GM10248 (cell line): Measurements from ENCODE around the gene PLXNC1.

ENCODE experiments used
- CTCF ChIA-PET: fragments of 300-600 bp; sonication (Branson Sonifier 250); formaldehyde crosslinking; extraction: SDS; loops from one replicate; lab custom pipeline; 2021; ENCODE audit warnings: antibody characterized with exemption; lab: Yijun Ruan, JAX
- POLR2A ChIA-PET: fragments of 350-650 bp; sonication (Branson Sonifier 250); formaldehyde crosslinking; extraction: SDS; loops from one replicate; lab custom pipeline; 2020; ENCODE audit warnings: antibody characterized with exemption; lab: Yijun Ruan, JAX
- DNase-seq: peaks from one replicate; pipeline ENCODE4 v3.0.0; 2012; ENCODE audit errors: extremely low spot score
- TF ChIP-seq, protein P1 (sequence below): IDR thresholded peaks from 2 replicates; pipeline ENCODE4 v1.5.1; 2012; ENCODE audit warnings: mild to moderate bottlenecking, low read depth; ENCODE audit errors: extremely low read depth, missing control alignments, control extremely low read depth

PLXNC1 gene

DNA sequence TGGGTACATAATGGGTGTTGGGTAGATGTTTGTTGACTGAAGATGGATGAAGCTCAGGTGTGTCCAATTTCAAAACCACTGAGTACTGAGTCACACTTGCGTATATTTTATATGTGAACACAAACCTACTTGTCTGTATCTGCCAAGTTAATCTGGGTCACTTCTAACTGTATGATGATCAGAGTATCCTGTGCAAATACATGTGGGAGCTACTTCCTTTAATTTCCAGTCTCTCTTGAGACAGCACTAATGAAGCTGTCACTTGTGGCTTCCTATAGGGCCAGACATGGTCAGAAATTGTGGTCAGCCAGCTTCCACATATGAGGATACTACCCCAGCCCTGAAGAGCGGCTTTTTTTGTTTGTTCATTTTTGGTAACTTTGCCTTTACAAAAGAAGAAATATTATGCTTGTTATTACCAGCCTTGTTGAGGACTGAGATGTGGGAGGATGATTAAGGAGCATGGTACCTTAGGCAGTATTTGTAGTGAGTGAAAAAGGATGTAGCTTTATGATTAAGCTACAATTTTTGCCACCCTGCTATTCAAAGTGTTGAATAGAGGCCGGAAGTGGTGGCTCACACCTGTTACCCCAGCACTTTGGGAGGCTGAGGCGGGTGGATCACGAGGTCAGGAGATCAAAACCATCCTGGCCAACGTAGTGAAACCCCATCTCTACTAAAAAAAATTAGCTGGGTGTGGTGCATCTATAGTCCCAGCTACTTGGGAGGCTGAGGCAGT, 32.4 kb downstream of the PLXNC1 start:
- ChIA-PET POLR2A (no interaction called here), CTCF (interaction anchor here (1.4 to 4.6 kb wide), 3 partner anchors 8 to 695 kb away, joined by 3 to 18 read pairs (median 3); no protein-coding TSS in a partner anchor)
- no peak for DNase-seq
- TF ChIP-seq, protein P1, sequence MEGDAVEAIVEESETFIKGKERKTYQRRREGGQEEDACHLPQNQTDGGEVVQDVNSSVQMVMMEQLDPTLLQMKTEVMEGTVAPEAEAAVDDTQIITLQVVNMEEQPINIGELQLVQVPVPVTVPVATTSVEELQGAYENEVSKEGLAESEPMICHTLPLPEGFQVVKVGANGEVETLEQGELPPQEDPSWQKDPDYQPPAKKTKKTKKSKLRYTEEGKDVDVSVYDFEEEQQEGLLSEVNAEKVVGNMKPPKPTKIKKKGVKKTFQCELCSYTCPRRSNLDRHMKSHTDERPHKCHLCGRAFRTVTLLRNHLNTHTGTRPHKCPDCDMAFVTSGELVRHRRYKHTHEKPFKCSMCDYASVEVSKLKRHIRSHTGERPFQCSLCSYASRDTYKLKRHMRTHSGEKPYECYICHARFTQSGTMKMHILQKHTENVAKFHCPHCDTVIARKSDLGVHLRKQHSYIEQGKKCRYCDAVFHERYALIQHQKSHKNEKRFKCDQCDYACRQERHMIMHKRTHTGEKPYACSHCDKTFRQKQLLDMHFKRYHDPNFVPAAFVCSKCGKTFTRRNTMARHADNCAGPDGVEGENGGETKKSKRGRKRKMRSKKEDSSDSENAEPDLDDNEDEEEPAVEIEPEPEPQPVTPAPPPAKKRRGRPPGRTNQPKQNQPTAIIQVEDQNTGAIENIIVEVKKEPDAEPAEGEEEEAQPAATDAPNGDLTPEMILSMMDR, result no peak

DNA sequence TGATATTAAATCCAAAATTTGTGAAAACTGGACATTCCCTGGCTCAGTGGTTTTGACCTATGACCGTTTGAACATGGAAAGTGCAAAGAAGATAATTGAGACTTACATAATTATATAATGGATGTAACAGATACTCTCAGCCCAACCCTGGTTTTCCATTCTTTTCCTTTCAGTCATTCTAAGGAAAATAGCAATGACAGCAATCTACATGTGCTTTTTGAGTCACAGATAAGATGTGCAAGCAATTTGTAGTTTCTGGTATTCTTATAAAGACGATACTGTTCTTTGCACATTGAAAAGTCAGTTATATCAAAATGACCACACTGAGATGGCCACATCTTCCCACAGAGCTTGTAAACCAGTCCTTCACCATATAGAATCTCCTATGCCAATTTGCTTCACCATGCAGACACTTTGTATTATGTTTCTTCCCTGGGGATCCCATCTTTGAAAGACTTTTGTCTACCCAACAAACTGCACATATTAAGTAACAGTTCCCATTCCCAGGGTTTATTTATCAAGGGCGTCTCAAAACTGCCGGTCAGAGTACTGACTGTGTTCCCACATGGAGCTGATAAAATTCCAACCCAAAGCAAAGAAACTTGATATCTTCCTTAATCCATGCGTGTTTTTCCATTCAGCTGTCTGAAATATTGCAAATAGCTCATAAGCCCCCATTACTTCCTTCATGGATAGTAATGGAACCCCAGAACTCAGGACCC, 34.8 kb downstream of the PLXNC1 start:
- ChIA-PET CTCF (interaction anchor here (0.7 to 2.3 kb wide), 6 partner anchors 10 to 50 kb away, joined by 3 to 5 read pairs (median 4); no protein-coding TSS in a partner anchor), POLR2A (no interaction called here)
- no peak for DNase-seq
- TF ChIP-seq, protein P1, result no peak

DNA sequence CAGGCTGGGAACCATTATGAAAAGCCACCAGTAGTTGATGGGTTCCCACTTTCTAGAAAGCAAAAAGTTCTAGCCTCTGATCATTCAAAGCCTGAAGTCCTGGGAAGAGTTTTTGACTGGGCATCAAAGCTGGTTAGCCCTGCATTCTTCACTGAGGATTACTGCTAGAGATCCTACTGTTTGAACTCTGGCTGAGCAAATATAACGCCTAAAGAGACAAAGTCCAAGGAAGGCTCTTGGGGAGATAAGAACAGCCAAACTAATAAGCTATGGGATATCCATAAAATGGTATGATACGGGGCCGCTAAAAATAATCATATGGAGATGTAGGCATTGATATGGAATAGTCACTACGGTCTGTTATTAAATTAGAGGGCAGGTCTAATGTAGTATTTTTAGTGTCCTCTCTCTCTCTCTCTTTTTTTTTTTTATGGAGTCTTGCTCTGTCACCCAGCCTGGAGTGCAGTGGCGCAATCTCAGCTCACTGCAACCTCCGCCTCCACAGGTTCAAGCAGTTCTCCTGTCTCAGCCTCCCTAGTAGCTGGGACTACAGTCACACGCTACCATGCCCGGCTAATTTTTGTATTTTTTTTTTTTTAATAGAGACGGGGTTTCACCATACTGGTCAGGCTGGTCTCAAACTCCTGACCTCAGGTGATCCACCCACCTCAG, 35.5 kb downstream of the PLXNC1 start:
- CTCF ChIA-PET, result interaction anchor here (0.7 to 2.3 kb wide), 6 partner anchors 9 to 49 kb away, joined by 3 to 5 read pairs (median 4); no protein-coding TSS in a partner anchor
- POLR2A ChIA-PET, result no interaction called here
- no peak for DNase-seq
- TF ChIP-seq, protein P1, result no peak

DNA sequence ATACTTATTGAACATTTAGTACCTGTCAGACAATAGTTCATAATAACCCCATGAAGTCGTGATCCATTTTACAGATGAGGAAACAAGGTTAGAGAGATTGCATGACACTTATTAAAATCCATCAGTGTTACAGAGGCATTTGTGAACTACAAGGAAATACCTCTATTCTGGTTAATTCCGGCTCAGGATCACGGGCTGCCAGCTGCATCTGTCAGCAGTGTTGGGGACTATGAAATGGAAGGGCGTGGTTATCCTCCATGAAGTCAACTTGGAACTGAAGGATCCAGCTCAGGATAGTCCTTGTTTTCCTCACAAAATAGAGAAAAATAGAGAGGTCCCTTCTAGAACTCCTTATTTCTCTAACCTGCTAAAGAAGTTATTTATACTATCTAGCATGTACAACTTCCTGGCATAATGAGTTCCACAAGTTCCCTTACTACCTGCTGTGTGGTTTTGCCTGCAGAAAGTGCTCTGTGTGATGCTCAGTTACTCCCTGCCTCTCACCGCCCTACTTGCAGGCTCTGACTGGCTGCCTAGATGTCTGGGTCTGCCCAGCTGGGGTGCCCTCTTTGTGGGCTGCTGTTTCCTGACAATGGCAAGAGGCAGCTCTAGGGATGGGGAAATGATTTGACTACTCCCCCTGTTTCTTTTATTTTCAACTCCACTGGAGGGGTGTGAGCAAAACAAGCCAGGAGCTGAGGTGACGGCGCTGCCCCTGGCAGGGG, 36.8 kb downstream of the PLXNC1 start:
- TF ChIP-seq, protein P1, result no peak
- ChIA-PET POLR2A (no interaction called here), CTCF (interaction anchor here (1.6 to 2.3 kb wide), 3 partner anchors 8 to 50 kb away, joined by 4 to 5 read pairs (median 5); no protein-coding TSS in a partner anchor)
- no peak for DNase-seq

DNA sequence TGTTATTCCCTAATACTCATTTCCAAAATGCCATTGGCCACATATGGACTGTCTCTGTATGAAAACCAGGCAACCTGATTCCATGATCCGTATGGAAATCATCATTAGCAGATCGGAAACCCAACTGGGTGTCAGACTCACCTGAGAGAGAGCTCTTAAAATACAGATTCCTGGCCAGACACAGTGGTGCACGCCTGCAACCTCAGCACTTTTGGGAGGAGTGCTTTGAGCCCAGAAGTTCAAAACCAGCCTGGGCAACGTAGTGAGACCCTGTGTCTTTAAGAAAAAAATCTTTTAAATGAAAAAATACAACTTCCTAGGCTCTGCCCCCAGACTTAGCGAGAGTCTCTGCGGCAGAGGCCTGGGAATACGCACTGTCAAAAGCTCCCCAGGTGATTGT, 37.4 kb downstream of the PLXNC1 start:
- no peak for DNase-seq
- POLR2A ChIA-PET, result no interaction called here

More for the DNA sequence above, 37.4 kb downstream of the PLXNC1 start:
- CTCF ChIA-PET, result interaction anchor here (2.3 kb wide), 1 partner anchor 13 kb away, joined by 5 read pairs; no protein-coding TSS in a partner anchor
- TF ChIP-seq, protein P1, result no peak
